ENCODE data around the gene PTBP1. TPM values are rescaled to one million over a fixed set of nuclear protein-coding genes. Genes with fewer than 3 reads are reported as not detected.
"Not testable (repeated sequence)": the region's sequence is repeated elsewhere in the genome, so short reads cannot be mapped to it uniquely, and the experiment has no call there.

Gene PTBP1
- total RNA-seq, 2 experiments from 2014 or later: 385 to 406 TPM

DNA sequence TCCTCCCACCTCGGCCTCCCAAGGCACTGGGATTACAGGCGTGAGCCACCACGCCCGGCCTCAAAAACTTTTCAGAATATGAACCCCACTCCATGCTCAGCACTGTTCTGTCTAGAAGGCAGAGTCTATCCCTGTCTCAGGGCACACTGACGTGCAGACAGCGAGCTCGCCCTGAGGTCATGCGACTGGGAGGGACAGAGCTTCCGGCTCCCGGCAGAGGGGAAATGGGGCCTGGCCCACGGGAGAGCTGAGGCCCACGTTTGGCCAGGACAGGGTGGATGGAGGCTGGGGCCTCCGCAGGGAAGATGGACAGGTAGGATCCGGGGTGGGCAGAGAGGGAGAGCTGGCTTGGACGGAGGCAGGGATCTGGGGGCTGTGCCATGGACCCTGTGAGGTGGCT is 27.6 kb downstream of the PTBP1 start:
- DNase-seq: no peak
- Mint-ChIP-seq H3K27ac (no peak overlapping the region), H3K27me3 (peaks cover 20% of the 10 kb centered on the region), H3K4me1 (no peaks in the 10 kb centered on the region), H3K36me3 (ENCODE audit: low read depth) (no peaks in the 10 kb centered on the region), H3K9me3 (no peaks in the 10 kb centered on the region), H3K4me3 (no peak overlapping the region)
- ChIA-PET CTCF (no interaction called here), POLR2A (no interaction called here)

DNA sequence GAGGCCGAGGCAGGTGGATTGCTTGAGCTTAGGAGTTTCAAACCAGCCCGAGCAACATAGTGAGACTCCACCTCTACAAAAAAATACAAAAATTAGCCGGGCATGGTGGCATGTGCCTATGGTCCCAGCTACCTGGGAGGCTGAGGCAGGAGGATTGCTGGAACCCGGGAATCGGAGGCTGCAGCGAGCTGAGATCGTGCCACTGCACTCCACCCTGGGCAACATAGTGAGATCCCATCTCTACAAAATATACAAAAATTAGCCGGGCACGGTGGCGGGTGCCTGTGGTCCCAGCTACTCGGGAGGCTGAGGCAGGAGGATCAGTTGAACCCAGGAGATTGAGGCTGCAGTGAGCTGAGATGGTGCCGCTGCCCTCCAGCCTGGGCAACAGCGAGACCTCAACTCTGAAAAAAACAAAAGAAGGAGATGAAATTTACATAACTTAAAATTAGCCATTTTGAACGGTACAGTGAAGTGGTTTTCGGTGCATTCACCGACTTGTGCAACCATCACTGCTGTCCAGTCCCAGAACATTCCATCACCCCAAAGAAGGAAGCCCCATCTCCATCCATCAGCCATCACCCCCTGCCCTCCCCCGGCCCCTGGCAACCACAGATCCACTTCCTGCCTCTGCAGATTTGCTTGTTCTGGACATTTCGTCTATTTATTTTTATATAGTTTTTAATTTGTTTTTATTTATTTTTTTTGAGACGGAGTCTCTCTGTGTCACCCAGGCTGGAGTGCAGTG is 28.8 kb downstream of the PTBP1 start:
- no peaks in the 10 kb centered on the region for H3K4me1 Mint-ChIP-seq
- ChIA-PET POLR2A (no interaction called here), CTCF (interaction anchor here (0.6 kb wide), 1 partner anchor 16 kb away, joined by 4 read pairs; no protein-coding TSS in a partner anchor)

DNA sequence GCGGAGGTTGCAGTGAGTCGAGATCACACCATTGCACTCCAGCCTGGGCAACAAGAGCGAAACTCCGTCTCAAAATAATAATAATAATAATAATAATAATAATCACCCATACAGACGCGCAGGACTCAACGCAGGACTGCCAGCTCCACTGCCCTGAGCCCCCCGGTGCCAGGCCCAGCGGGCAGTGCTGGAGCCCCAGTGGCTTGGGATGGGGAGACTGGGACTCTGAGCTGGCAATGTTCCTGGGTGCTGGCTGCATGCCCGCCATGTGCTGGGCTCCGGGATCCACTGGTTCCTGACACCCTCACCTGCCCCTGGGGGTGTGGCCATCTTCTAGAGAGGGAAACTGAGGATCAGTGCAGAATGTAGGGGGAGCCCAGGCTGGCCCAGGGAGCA is 30.1 kb downstream of the PTBP1 start:
- DNase-seq: no peak
- ChIA-PET CTCF (no interaction called here), POLR2A (no interaction called here)
- no peaks in the 10 kb centered on the region for H3K36me3 Mint-ChIP-seq (ENCODE audit: low read depth)
- no peak overlapping the region for H3K4me3 Mint-ChIP-seq
- H3K27me3 Mint-ChIP-seq: peaks cover 14% of the 10 kb centered on the region
- no peak overlapping the region for H3K27ac Mint-ChIP-seq
- no peaks in the 10 kb centered on the region for H3K4me1 Mint-ChIP-seq
- H3K9me3 Mint-ChIP-seq: no peaks in the 10 kb centered on the region

More for the DNA sequence above, 28.8 kb downstream of the PTBP1 start:
- Mint-ChIP-seq H3K27ac (no peak overlapping the region), H3K36me3 (ENCODE audit: low read depth) (no peaks in the 10 kb centered on the region), H3K9me3 (no peaks in the 10 kb centered on the region), H3K27me3 (peaks cover 15% of the 10 kb centered on the region), H3K4me3 (no peak overlapping the region)
- DNase-seq: no peak

DNA sequence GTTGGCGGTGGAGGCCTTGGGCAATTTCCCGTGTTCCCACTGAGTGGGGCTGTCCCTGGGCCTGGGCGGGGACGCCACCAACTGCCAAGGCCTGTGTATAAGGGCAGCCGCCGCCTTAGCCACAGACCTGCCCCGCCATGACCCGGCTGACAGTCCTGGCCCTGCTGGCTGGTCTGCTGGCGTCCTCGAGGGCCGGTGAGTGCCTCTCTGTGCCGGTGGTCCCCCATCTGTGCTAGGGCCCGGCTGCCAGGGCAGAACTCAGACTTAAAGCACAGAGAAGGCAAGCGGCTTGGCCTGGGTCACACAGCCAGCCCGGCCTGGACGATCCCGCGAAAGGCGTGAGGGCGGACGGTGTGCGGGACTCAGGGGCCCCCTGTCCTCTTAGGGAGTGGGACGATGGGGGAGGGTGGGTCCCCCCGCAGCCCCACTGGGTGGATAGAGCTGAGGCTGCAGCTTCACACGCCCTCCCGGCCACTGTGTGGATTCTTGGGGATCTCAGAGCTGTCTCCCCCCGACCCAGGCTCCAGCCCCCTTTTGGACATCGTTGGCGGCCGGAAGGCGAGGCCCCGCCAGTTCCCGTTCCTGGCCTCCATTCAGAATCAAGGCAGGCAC is 30.6 kb downstream of the PTBP1 start, which contains the start of gene AZU1:
AZU1 (plus strand) TSS at position 128 of the 612 bp plus-strand sequence; CDS start at position 138, 10 bp downstream.
- ChIA-PET CTCF (interaction anchor here (0.6 kb wide), 1 partner anchor 170 kb away, joined by 4 read pairs; no protein-coding TSS in a partner anchor), POLR2A (no interaction called here)
- Mint-ChIP-seq H3K27me3 (peaks cover 11% of the 10 kb centered on the region), H3K27ac (no peak within 1 kb of the TSS), H3K9me3 (no peaks in the 10 kb centered on the region), H3K4me3 (no peak within 1 kb of the TSS), H3K36me3 (ENCODE audit: low read depth) (no peaks in the 10 kb centered on the region), H3K4me1 (no peaks in the 10 kb centered on the region)
- DNase-seq: no peak

DNA sequence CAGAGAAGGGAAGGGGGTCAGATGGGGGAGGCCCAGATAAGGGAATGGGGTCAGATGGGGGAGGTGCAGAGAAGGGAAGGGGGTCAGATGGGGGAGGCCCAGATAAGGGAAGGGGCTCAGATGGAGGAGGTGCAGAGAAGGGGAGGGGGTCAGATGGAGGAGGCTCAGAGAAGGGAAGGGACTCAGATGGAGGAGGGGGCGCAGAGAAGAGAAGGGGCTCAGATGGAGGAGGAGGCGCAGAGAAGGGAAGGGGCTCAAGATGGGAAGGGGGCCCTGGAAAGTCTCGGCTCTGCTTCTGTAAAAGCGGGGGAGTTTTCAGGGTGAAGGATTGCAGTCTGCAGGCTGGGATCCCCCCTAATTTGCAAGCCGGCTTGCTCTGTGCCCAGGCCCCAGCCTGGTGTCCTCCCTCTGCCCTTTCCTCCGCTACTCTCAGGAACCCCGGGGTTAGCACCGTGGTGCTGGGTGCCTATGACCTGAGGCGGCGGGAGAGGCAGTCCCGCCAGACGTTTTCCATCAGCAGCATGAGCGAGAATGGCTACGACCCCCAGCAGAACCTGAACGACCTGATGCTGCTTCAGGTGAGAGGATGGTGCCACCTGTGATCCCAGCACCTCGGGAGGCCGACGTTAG is 32.0 kb downstream of the PTBP1 start:
- ChIA-PET POLR2A (no interaction called here), CTCF (no interaction called here)
- H3K4me1 Mint-ChIP-seq: no peaks in the 10 kb centered on the region
- DNase-seq: no peak
- H3K9me3 Mint-ChIP-seq: no peaks in the 10 kb centered on the region
- H3K4me3 Mint-ChIP-seq: no peak overlapping the region
- no peak overlapping the region for H3K27ac Mint-ChIP-seq
- no peaks in the 10 kb centered on the region for H3K36me3 Mint-ChIP-seq (ENCODE audit: low read depth)
- H3K27me3 Mint-ChIP-seq: peaks cover 3% of the 10 kb centered on the region

DNA sequence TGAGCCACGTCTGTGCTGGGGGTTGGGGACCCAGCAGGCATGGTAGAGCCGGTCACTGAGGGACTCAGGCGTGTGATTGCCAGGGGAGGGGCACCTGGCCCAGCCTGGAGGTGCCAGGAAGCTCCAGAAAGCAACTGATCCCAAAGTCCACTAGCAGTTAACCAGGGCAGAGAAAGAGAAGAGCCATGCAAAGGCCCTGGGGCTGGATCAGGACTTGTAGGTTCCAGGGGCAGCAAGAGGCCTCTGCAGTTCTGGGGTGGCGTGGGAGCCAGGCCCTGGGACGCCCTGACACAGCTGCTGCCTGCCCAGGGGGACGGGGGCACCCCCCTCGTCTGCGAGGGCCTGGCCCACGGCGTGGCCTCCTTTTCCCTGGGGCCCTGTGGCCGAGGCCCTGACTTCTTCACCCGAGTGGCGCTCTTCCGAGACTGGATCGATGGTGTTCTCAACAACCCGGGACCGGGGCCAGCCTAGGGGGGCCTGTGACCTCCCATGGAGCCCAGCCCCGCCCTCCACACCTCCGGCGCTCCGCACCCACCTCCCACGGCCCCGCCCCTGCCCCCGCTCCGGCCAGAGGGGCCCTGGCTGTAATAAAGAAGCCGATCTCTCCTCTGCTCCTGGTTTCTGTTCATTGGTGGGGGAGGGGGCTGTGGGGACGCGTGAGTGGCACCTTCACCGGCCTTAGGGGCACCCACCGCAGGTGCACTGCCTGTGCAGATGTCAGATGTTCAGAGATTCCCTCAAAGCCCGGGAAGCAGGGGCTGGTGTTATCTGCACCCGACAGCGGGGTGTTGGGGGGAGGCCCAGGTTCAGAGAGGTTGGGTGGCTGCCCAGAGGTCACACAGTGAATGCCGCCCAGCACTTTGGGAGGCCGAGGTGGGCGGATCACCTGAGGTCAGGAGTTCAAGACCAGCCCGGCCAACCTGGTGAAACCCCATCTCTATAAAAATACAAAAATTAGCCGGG is 34.4 kb downstream of the PTBP1 start:
- Mint-ChIP-seq H3K9me3 (no peaks in the 10 kb centered on the region), H3K4me3 (no peak overlapping the region), H3K27me3 (peaks cover 4% of the 10 kb centered on the region), H3K36me3 (ENCODE audit: low read depth) (no peaks in the 10 kb centered on the region), H3K4me1 (no peaks in the 10 kb centered on the region), H3K27ac (no peak overlapping the region)
- POLR2A ChIA-PET: no interaction called here
- DNase-seq: no peak
- CTCF ChIA-PET: no interaction called here

DNA sequence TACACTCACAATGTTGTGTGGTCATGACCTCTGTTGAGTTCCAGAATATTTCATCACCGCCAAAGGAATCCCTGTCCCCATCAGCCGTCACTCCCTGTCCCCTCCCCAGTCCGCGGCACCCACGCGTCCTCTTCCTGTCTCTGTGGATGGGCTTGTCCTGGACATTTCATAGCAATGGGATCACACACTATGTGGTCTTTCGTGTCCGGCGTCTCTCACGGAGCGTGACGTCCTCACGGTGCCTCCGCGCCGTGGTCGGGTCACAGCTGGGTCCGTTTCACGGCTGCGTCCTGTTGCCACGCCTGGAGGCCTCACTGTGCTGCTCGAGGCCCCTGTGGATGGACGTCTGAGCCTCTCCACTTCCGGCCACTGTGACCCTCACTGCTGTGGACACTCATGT is 37.0 kb downstream of the PTBP1 start:
- CTCF ChIA-PET: no interaction called here
- H3K27ac Mint-ChIP-seq: no peak overlapping the region
- H3K4me3 Mint-ChIP-seq: no peak overlapping the region

DNA sequence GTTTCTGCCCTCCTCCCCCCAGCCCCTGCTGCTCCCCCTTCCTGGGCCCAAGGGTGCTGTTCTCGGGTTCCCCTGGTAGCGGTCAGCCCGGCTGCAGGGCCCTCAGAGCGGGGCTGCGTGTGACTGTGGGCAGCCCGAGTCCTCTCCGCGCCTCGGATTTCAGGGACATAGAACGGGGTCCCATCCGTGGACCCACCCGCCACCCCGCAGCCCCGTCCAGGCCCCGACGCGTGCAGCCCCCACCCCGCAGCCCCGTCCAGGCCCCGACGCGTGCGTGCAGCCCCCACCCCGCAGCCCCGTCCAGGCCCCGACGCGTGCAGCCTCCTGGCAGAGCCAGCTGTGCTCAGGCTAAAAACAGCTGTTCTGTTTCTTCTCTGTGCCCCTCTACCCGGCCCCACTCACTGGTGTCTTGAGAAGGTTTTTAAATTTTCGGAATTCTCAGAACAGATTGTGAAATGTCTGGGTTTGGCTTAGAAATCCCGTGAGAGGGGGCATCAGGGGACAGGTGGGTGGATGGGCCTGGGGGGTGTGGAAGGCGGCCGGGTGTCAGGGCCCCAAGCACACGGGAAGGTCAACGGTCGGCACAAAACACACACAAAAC is 38.1 kb downstream of the PTBP1 start:
- no peak for DNase-seq
- peaks cover 4% of the 10 kb centered on the region for H3K27me3 Mint-ChIP-seq
- H3K9me3 Mint-ChIP-seq: no peaks in the 10 kb centered on the region
- H3K27ac Mint-ChIP-seq: no peak overlapping the region
- CTCF ChIA-PET: no interaction called here
- H3K4me1 Mint-ChIP-seq: no peaks in the 10 kb centered on the region
- POLR2A ChIA-PET: no interaction called here
- H3K36me3 Mint-ChIP-seq (ENCODE audit: low read depth): no peaks in the 10 kb centered on the region
- H3K4me3 Mint-ChIP-seq: no peak overlapping the region

More for the DNA sequence above, 37.0 kb downstream of the PTBP1 start:
- Mint-ChIP-seq H3K36me3 (ENCODE audit: low read depth) (no peaks in the 10 kb centered on the region), H3K4me1 (no peaks in the 10 kb centered on the region), H3K9me3 (no peaks in the 10 kb centered on the region), H3K27me3 (peaks cover 4% of the 10 kb centered on the region)
- POLR2A ChIA-PET: no interaction called here
- DNase-seq: no peak

DNA sequence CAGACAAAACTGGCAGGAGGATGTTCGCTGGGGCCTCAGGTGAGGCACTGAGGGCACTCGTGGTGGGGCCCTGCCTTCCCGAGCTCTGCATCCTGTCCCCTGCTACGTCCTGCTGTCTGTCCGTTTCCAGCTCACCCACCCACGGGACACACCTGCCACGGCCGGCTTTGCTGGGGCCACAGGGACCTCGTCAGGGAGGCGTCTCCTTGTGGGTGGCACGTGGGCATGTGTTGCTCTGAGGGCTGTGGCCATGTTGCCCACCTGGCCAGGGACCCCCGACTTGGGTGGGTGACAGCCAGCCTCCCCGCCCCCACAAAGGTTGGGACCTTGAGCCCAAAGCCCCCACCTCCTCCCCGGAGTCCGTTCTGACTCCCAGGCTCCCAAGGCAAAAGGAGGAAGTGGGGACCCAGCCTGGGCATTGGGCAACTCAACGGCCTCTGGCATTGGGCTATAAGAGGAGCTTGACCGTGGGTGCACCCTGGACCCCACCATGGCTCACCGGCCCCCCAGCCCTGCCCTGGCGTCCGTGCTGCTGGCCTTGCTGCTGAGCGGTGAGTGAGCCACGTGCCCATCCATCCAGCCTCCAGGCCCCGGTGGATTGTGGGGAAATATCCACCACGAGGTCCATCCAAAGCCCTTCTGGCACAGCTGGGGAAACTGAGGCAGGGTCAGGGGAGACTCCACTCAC is 43.4 kb downstream of the PTBP1 start, which contains the start of gene PRTN3:
PRTN3 (plus strand) TSS at position 481 of the 688 bp plus-strand sequence; CDS start at position 491, 10 bp downstream.
- Mint-ChIP-seq H3K4me1 (peaks cover 3% of the 10 kb centered on the region), H3K27ac (no peak within 1 kb of the TSS)
- POLR2A ChIA-PET: no interaction called here

DNA sequence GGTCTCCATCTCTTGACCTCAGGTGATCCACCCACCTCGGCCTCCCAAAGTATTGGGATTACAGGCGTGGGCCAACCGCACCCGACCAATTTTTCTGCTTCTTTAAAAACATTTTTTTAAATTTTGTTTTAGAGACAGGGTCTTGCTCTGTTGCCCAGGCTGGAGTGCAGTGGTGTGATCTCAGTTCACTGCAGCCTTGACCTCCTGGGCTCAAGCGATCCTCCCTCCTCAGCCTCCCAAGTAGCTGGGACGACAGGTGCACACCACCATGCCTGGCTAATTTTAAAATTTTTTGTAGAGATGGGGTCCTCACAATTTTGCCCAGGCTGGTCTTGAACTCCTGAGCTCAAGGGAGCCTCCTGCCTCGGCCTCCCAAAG is 45.5 kb downstream of the PTBP1 start:
- CTCF ChIA-PET: interaction anchor here (0.7 kb wide), 1 partner anchor 42 kb away, joined by 3 read pairs; no protein-coding TSS in a partner anchor
- H3K36me3 Mint-ChIP-seq (ENCODE audit: low read depth); H3K9me3 Mint-ChIP-seq; H3K27ac Mint-ChIP-seq; DNase-seq; POLR2A ChIA-PET; H3K4me3 Mint-ChIP-seq; H3K4me1 Mint-ChIP-seq: not testable (repeated sequence)
- H3K27me3 Mint-ChIP-seq: peaks cover 23% of the 10 kb centered on the region

More for the DNA sequence above, 43.4 kb downstream of the PTBP1 start, which contains the start of gene PRTN3:
- CTCF ChIA-PET: interaction anchor here (1.1 kb wide), 1 partner anchor 17 kb away, joined by 4 read pairs; no protein-coding TSS in a partner anchor
- no peaks in the 10 kb centered on the region for H3K36me3 Mint-ChIP-seq (ENCODE audit: low read depth)
- no peak within 1 kb of the TSS for H3K4me3 Mint-ChIP-seq
- peaks cover 21% of the 10 kb centered on the region for H3K27me3 Mint-ChIP-seq
- H3K9me3 Mint-ChIP-seq: peaks cover 4% of the 10 kb centered on the region
- DNase-seq: no peak

DNA sequence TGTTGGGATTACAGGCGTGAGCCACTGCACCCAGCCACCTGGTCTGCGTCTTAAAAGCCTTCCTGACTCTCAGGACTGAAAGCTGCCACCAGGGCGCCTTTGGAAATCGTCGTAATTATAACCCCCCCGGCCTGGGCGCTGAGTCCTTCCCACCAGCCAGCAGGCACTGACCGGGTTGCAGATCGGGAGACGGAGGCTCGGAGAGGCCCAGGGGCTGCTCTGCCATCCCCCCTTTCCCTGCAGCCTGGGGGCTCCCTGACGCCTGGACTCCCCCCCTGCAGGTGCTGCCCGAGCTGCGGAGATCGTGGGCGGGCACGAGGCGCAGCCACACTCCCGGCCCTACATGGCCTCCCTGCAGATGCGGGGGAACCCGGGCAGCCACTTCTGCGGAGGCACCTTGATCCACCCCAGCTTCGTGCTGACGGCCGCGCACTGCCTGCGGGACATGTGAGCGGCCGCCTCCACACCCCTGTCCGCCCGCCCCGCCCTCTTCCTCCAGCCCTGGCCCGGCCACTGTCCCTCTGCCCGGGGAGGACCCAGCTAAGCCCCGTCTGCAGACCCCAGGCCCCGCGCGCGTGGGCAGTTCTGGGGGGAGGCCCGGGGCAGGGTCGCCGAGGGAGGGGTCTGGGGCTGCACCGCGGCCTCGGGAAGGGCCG is 46.1 kb downstream of the PTBP1 start:
- CTCF ChIA-PET: no interaction called here
- POLR2A ChIA-PET: no interaction called here
- Mint-ChIP-seq H3K9me3 (peaks cover 4% of the 10 kb centered on the region), H3K4me3 (no peak overlapping the region), H3K4me1 (peaks cover 3% of the 10 kb centered on the region), H3K27me3 (peaks cover 24% of the 10 kb centered on the region), H3K27ac (no peak overlapping the region), H3K36me3 (ENCODE audit: low read depth) (no peaks in the 10 kb centered on the region)
- DNase-seq: no peak

All from activated CD4-positive, alpha-beta memory T cell treated with anti-CD3 and anti-CD28 coated beads, Interleukin-2, amount 10 ng/mL, durations not matched to agents 7 days and 5 days (primary cell).